H1 (cell line): ENCODE measurements around the gene GLIPR1. TPM values are rescaled to one million over a fixed set of nuclear protein-coding genes. Genes with fewer than 3 reads are reported as not detected.

ENCODE experiments used
- CTCF ChIA-PET: fragments of 300-600 bp; sonication (Branson Sonifier 250); formaldehyde crosslinking; loops from one replicate; lab custom pipeline; 2021; ENCODE audit not compliant: partially characterized antibody; lab: Charles Lee
- POLR2A ChIA-PET: fragments of 300-600 bp; sonication (Branson Sonifier 250); formaldehyde crosslinking; loops from one replicate; lab custom pipeline; 2021; ENCODE audit warnings: inconsistent platforms; ENCODE audit not compliant: partially characterized antibody; lab: Charles Lee
- DNase-seq, 2 experiments: peaks; one replicate each; pipeline versions ENCODE4 v3.0.0 to v3.0.0-alpha.2; 2010 to 2022; ENCODE audit warnings: low spot score in 2 of 2, low read depth in 1 of 2, mixed read lengths in 1 of 2
- FAIRE-seq: peaks from 2 replicates; lab custom pipeline; 2011; peaks lifted over from hg19 to GRCh38; lab: Jason Lieb, UNC
- H2AFZ ChIP-seq: 2 replicates; pipeline ENCODE4 v1.8.1; 2012; ENCODE audit warnings: low read length, inconsistent platforms
- H2AK5ac ChIP-seq: 2 replicates; pipeline ENCODE4 v1.6.1; 2013; ENCODE audit warnings: low read depth, low read length
- H2BK120ac ChIP-seq: replicated peaks from 2 replicates; pipeline ENCODE3; 2013; ENCODE audit warnings: low read depth, low read length, inconsistent platforms
- H2BK12ac ChIP-seq: 2 replicates; pipeline ENCODE4 v1.6.1; 2013; ENCODE audit warnings: low read depth, low read length
- H2BK15ac ChIP-seq: 2 replicates; pipeline ENCODE4 v1.6.1; 2013; ENCODE audit warnings: low read length
- H2BK20ac ChIP-seq: 2 replicates; pipeline ENCODE4 v1.6.1; 2013; ENCODE audit warnings: low read length
- H2BK5ac ChIP-seq: 2 replicates; pipeline ENCODE4 v1.6.1; 2013; ENCODE audit warnings: low read depth, low read length
- H3K14ac ChIP-seq: 2 replicates; pipeline ENCODE4 v1.6.1; 2013; ENCODE audit warnings: inconsistent platforms; ENCODE audit not compliant: insufficient read length
- H3K18ac ChIP-seq: 2 replicates; pipeline ENCODE4 v1.6.1; 2013; ENCODE audit warnings: low read length; ENCODE audit errors: extremely low read depth
- H3K23ac ChIP-seq: 2 replicates; pipeline ENCODE4 v1.6.1; 2013; ENCODE audit warnings: inconsistent platforms; ENCODE audit not compliant: insufficient read length
- H3K23me2 ChIP-seq: 2 replicates; pipeline ENCODE4 v1.6.1; 2013; ENCODE audit warnings: low read depth, low read length
- H3K27ac ChIP-seq: 2 replicates; pipeline ENCODE4 v1.6.1; 2011; ENCODE audit warnings: low read depth, low read length, inconsistent platforms
- H3K27me3 ChIP-seq, 4 experiments: replicated peaks in 1 of 4; 1 replicate in 1 of 4; 2 replicates in 3 of 4; pipeline versions ENCODE4 v1.6.1 to v1.8.1; 2011 to 2013; ENCODE audit warnings: low read length in 3 of 4, mild to moderate bottlenecking in 3 of 4, inconsistent platforms in 2 of 4, mixed read lengths in 2 of 4, moderate library complexity in 1 of 4; ENCODE audit not compliant: control insufficient read depth in 3 of 4, insufficient read depth in 3 of 4; ENCODE audit errors: extremely low read depth in 1 of 4
- H3K36me3 ChIP-seq, 4 experiments: 2 replicates each; pipeline versions ENCODE4 v1.6.1 to v1.8.1; 2011 to 2013; ENCODE audit warnings: mild to moderate bottlenecking in 4 of 4, low read length in 3 of 4, moderate library complexity in 2 of 4, control low read depth in 1 of 4, inconsistent platforms in 1 of 4; ENCODE audit not compliant: insufficient read depth in 4 of 4, control insufficient read depth in 2 of 4
- H3K4ac ChIP-seq: replicated peaks from 2 replicates; pipeline ENCODE3; 2013; ENCODE audit warnings: low read length, low read depth, mixed read lengths, inconsistent platforms; ENCODE audit not compliant: insufficient read length
- H3K4me1 ChIP-seq, 4 experiments: replicated peaks in 1 of 4; 1 replicate in 1 of 4; 2 replicates in 3 of 4; pipeline versions ENCODE4 v1.6.1 to v1.8.1; 2011 to 2013; ENCODE audit warnings: low read length in 3 of 4, inconsistent platforms in 2 of 4, mixed read lengths in 1 of 4; ENCODE audit not compliant: insufficient read depth in 4 of 4, control insufficient read depth in 3 of 4
- H3K4me2 ChIP-seq, 2 experiments: 2 replicates each; pipeline versions ENCODE4 v1.6.1 to v1.8.1; 2011 to 2013; ENCODE audit warnings: low read depth in 2 of 2, low read length in 2 of 2, control low read depth in 1 of 2, inconsistent platforms in 1 of 2, mild to moderate bottlenecking in 1 of 2; ENCODE audit not compliant: insufficient read depth in 1 of 2
- H3K4me3 ChIP-seq, 4 experiments: fragments of 200-600, 300-600 bp in 1 of 4; sonication (generic), shearing (Covaris generic), sonication (Bioruptor Twin) in 1 of 4; 2 replicates each; pipeline versions ENCODE4 v1.5.1 to v1.8.1; 2011 to 2016; ENCODE audit warnings: low read length in 4 of 4, low read depth in 3 of 4, control low read depth in 2 of 4, inconsistent platforms in 2 of 4, mild to moderate bottlenecking in 2 of 4, mixed read lengths in 1 of 4, moderate library complexity in 1 of 4; ENCODE audit not compliant: insufficient read depth in 2 of 4; ENCODE audit errors: extremely low read depth in 1 of 4
- H3K56ac ChIP-seq: replicated peaks from 2 replicates; pipeline ENCODE3; 2013; ENCODE audit warnings: low read depth, mild to moderate bottlenecking, mixed read lengths, low read length, inconsistent platforms; ENCODE audit not compliant: insufficient read length
- H3K79me1 ChIP-seq: 2 replicates; pipeline ENCODE4 v1.6.1; 2013; ENCODE audit warnings: low read depth, low read length, control low read depth
- H3K79me2 ChIP-seq, 2 experiments: 2 replicates each; pipeline versions ENCODE4 v1.6.1 to v1.8.1; 2012 to 2013; ENCODE audit warnings: low read length in 2 of 2, mild to moderate bottlenecking in 2 of 2, inconsistent platforms in 1 of 2; ENCODE audit not compliant: insufficient read depth in 2 of 2, control insufficient read depth in 1 of 2
- H3K9ac ChIP-seq, 4 experiments: replicated peaks in 1 of 4; 1 replicate in 1 of 4; 2 replicates in 3 of 4; pipeline versions ENCODE4 v1.6.1 to v1.8.1; 2011 to 2013; ENCODE audit warnings: low read depth in 3 of 4, low read length in 3 of 4, control low read depth in 2 of 4, mild to moderate bottlenecking in 2 of 4, moderate library complexity in 2 of 4, inconsistent platforms in 1 of 4; ENCODE audit errors: extremely low read depth in 1 of 4
- H3K9me3 ChIP-seq, 2 experiments: 2 replicates each; pipeline versions ENCODE4 v1.6.1 to v1.8.1; 2012 to 2013; ENCODE audit warnings: mild to moderate bottlenecking in 2 of 2, moderate library complexity in 2 of 2, control low read depth in 1 of 2, inconsistent platforms in 1 of 2, low read depth in 1 of 2, low read length in 1 of 2, mixed read lengths in 1 of 2; ENCODE audit not compliant: insufficient read depth in 2 of 2
- H4K20me1 ChIP-seq, 2 experiments: replicated peaks in 1 of 2; 2 replicates each; pipeline versions ENCODE3 to v1.8.1; 2011 to 2013; ENCODE audit warnings: inconsistent platforms in 2 of 2, low read length in 2 of 2, mild to moderate bottlenecking in 1 of 2; ENCODE audit not compliant: insufficient read depth in 2 of 2, control insufficient read depth in 1 of 2
- H4K5ac ChIP-seq: 2 replicates; pipeline ENCODE4 v1.6.1; 2013; ENCODE audit warnings: low read length, low read depth, mixed read lengths, inconsistent platforms; ENCODE audit not compliant: insufficient read length
- H4K8ac ChIP-seq: 2 replicates; pipeline ENCODE4 v1.8.0; 2013; ENCODE audit warnings: mild to moderate bottlenecking, moderate library complexity, low read length, inconsistent platforms; ENCODE audit not compliant: insufficient read depth; ENCODE audit errors: extremely low read depth
- H4K91ac ChIP-seq: replicated peaks from 2 replicates; pipeline ENCODE3; 2013; ENCODE audit warnings: low read length, mixed read lengths, inconsistent platforms; ENCODE audit not compliant: insufficient read length
- BRCA1 ChIP-seq: IDR thresholded peaks from 2 replicates; pipeline ENCODE4 v1.6.1; 2012; ENCODE audit warnings: low read depth, low read length, improper control_type of control experiment
- CBX8 ChIP-seq: fragments of 300-800, 300-1000 bp; sonication (generic); IDR thresholded peaks from 2 replicates; pipeline ENCODE4 v1.7.1; 2016; ENCODE audit warnings: low read depth, low read length, borderline replicate concordance
- EGR1 ChIP-seq: IDR thresholded peaks from 2 replicates; pipeline ENCODE4 v1.6.1; 2011; ENCODE audit warnings: low read depth, low read length, borderline replicate concordance
- GABPA ChIP-seq: IDR thresholded peaks from 2 replicates; pipeline ENCODE4 v1.6.1; 2011; ENCODE audit warnings: mild to moderate bottlenecking, low read length, moderate library complexity, borderline replicate concordance; ENCODE audit not compliant: insufficient read depth
- HDAC6 ChIP-seq: IDR thresholded peaks from one replicate; pipeline ENCODE4 v1.7.1; 2012; ENCODE audit warnings: low read depth, mild to moderate bottlenecking, inconsistent platforms, low read length, moderate library complexity
- JUND ChIP-seq: IDR thresholded peaks from 2 replicates; pipeline ENCODE4 v1.6.1; 2011; ENCODE audit warnings: mild to moderate bottlenecking, improper control_type of control experiment, low read length
- POLR2A ChIP-seq, 2 experiments: IDR thresholded peaks; 1 replicate in 1 of 2; 2 replicates in 1 of 2; pipeline ENCODE4 v1.6.1; 2011; ENCODE audit warnings: low read depth in 2 of 2, low read length in 2 of 2, mild to moderate bottlenecking in 2 of 2; ENCODE audit errors: control extremely low read depth in 1 of 2
- RXRA ChIP-seq: IDR thresholded peaks from 2 replicates; pipeline ENCODE4 v1.6.1; 2011; ENCODE audit warnings: low read depth, mild to moderate bottlenecking, low read length, moderate library complexity; ENCODE audit not compliant: insufficient read depth
- SIRT6 ChIP-seq: IDR thresholded peaks from one replicate; pipeline ENCODE4 v1.7.1; 2012; ENCODE audit warnings: low read length, inconsistent platforms
- SP2 ChIP-seq: IDR thresholded peaks from 2 replicates; pipeline ENCODE4 v1.6.1; 2012; ENCODE audit warnings: mild to moderate bottlenecking, low read length, inconsistent platforms
- SP4 ChIP-seq: IDR thresholded peaks from 2 replicates; pipeline ENCODE4 v1.6.1; 2012; ENCODE audit warnings: low read length, inconsistent platforms
- SUZ12 ChIP-seq: fragments of 200-600 bp; sonication (generic); IDR thresholded peaks from 2 replicates; pipeline ENCODE4 v1.6.1; 2012; ENCODE audit warnings: mild to moderate bottlenecking, inconsistent platforms, low read length, moderate library complexity, mixed read lengths
- TBP ChIP-seq: IDR thresholded peaks from 2 replicates; pipeline ENCODE4 v1.6.1; 2011; ENCODE audit warnings: low read depth, low read length, improper control_type of control experiment
- TCF12 ChIP-seq: IDR thresholded peaks from 2 replicates; pipeline ENCODE4 v1.6.1; 2011; ENCODE audit warnings: low read depth, mild to moderate bottlenecking, low read length
- WGBS, 2 experiments: shearing (Covaris generic) in 1 of 2; methylation state at CpG; one replicate each; pipeline versions ENCODE4 v1.1.6 to v1.1.7; 2013 to 2015; ENCODE audit warnings: low lambda C conversion rate in 2 of 2, mixed read lengths in 2 of 2, inconsistent platforms in 1 of 2, low coverage in 1 of 2, missing lambda C conversion rate in 1 of 2; ENCODE audit not compliant: insufficient replicate concordance in 2 of 2, insufficient coverage in 1 of 2, insufficient read length in 1 of 2; ENCODE audit errors: extremely low coverage in 1 of 2, missing lambda C conversion rate in 1 of 2; 5-methylcytosine and 5-hydroxymethylcytosine counted together
- polyA plus RNA-seq, 7 experiments: library from polyadenylated mRNA; depleted of rRNA in 3 of 7; stranded (reverse) in 5 of 7; unstranded in 2 of 7; fragments of >200 nt in 5 of 7; fragments of 200-250 nt in 2 of 7; gene quantifications; 1 replicate in 5 of 7; 2 replicates in 1 of 7; 4 replicates in 1 of 7; pipeline versions ENCODE4 v1.2.1 to v1.2.3, GENCODE V29; 2011 to 2013; ENCODE audit warnings: missing spikeins in 2 of 7, mixed read lengths in 2 of 7
- total RNA-seq: library from RNA; stranded (reverse); fragmentation: NEBNext Ultra II Directional; extraction: Animal tissue kit (Norgen Biotek cat#: 25700); gene quantifications from 2 replicates; pipeline ENCODE4 v1.2.1, GENCODE V29; 2021

Gene GLIPR1
- total and polyA plus RNA-seq, 2 of the 8 experiments (the other 6 are each of a cell fraction or from before 2014, with no cell fraction given), result 0.23 to 1.5 TPM

- Histone ChIP-seq H2AFZ (no peak overlapping the region), H3K18ac (no peak overlapping the region), H2BK12ac (no peak overlapping the region), H3K79me2 (no peaks in the 10 kb centered on the region), H3K27ac (no peak overlapping the region), H3K4me3 (no peak overlapping the region), H3K27me3 (no peaks in the 10 kb centered on the region), H2AK5ac (no peak overlapping the region), H3K23ac (no peak overlapping the region), H3K4ac (no peak overlapping the region), H2BK120ac (no peak overlapping the region), H3K36me3 (peaks cover 0 to 9% (median 1%) of the 10 kb centered on the region in 4 experiments; a peak in 3 of 8 replicates), H3K4me1 (no peaks in the 10 kb centered on the region; a peak in 1 of 7 replicates)
- POLR2A ChIA-PET, result no interaction called here
- FAIRE-seq, result no peak
- no peak for TF ChIP-seq BRCA1
- no peak for TF ChIP-seq SIRT6
- TF ChIP-seq CBX8, result no peak
- no peak for TF ChIP-seq JUND
- TF ChIP-seq TBP, result no peak
- no peak for TF ChIP-seq SP4
- no peak for TF ChIP-seq RXRA
- no peak for TF ChIP-seq TCF12
- no peak for TF ChIP-seq HDAC6
- no peak for TF ChIP-seq GABPA
- TF ChIP-seq SP2, result no peak
- no peak for TF ChIP-seq POLR2A (IDR thresholded peaks at IDR 0.05; ENCODE audit: control extremely low read depth in 1 of 2, low read depth in 2 of 2, low read length in 2 of 2)
- TF ChIP-seq SUZ12, result no peak
- TF ChIP-seq EGR1, result no peak
- TF ChIP-seq, all 59 proteins: peak for 0
- Histone ChIP-seq H3K9me3 (peaks cover 19 to 21% of the 10 kb centered on the region in 2 experiments), H3K23me2 (no peaks in the 10 kb centered on the region), H4K20me1 (no peaks in the 10 kb centered on the region), H4K5ac (no peak overlapping the region), H2BK20ac (no peak overlapping the region), H2BK5ac (no peak overlapping the region), H4K8ac (no peak overlapping the region), H3K4me2 (no peak overlapping the region), H3K56ac (no peak overlapping the region), H4K91ac (no peak overlapping the region), H3K9ac (no peak overlapping the region), H3K14ac (no peak overlapping the region), H3K79me1 (no peaks in the 10 kb centered on the region), H2BK15ac (no peak overlapping the region)
- no peak for DNase-seq
- WGBS, 2 experiments, result 88% methylated on average over 1 of the region's 1 CpG; no CpG with 5 or more reads in 1 of the 2 experiments
- CTCF ChIA-PET, result interaction anchor here (1.1 kb wide), 1 partner anchor 646 kb away, joined by 4 read pairs; no protein-coding TSS in a partner anchor
Observed at GRCh38 chr12:75432924-75433323, 47.6 kb upstream of the GLIPR1 start.
